Measurements from ENCODE around the gene TMEM156.

TMEM156 gene

DNA sequence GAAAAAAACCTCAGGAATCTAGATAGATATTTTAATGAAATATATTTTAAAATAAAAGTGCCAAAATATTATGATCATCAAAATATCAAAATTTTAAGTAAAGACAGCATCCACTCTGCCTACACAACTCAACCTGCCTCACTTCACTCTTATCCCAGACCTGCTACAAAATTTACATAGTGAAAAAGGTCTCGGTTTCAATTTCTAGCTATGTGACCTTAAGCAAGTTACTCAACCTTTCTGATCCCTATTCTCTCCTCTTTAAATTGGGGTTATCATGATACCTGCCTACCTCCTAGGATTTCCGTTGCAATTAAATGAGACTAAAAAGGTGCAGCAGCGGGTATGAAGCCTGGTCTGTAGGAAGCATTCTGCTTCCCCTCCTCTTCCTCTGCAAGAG, 91.7 kb downstream of the TMEM156 start:
- TF ChIP-seq CTCF (IDR thresholded peaks at IDR 0.05; ENCODE audit: low read depth, low read length, missing control alignments): no peak
- no peak overlapping the region for H3K4me3 ChIP-seq (ENCODE audit: low read depth, low read length)
- in situ Hi-C loops (cut with HindIII; ENCODE audit: low sequenced_read_pairs): no loop called here
- no peak for DNase-seq (ENCODE audit: low read depth)

DNA sequence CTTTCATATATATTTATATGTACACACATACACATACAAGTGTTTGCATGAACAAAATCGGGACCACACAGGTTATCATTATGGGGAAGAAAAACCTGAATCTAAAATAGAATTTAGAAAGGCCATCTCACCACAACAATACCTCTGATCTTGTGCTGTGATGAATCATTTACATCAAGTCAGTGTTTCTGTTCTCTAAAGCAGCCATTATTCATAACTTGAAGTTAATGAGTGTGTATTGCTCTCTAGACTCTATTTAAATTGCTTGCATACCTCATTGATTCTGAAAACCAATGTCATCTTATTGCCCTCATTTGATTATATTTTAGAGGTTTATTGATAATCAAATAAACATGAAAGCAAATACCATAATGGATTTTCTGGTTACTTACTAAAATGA, 93.0 kb downstream of the TMEM156 start:
- in situ Hi-C loops (cut with HindIII; ENCODE audit: low sequenced_read_pairs): no loop called here
- TF ChIP-seq CTCF (IDR thresholded peaks at IDR 0.05; ENCODE audit: low read depth, low read length, missing control alignments): no peak
- no peak for DNase-seq (ENCODE audit: low read depth)

GRCh38 chr4:38935391-38936073, 96.7 kb downstream of the TMEM156 start:
- no peak overlapping the region for H3K4me3 ChIP-seq (ENCODE audit: low read depth, low read length)
- no peak for DNase-seq (ENCODE audit: low read depth)
- TF ChIP-seq CTCF (IDR thresholded peaks at IDR 0.05; ENCODE audit: low read depth, low read length, missing control alignments): no peak
- in situ Hi-C loops (cut with HindIII; ENCODE audit: low sequenced_read_pairs): no loop called here

More for the DNA sequence above, 93.0 kb downstream of the TMEM156 start:
- no peak overlapping the region for H3K4me3 ChIP-seq (ENCODE audit: low read depth, low read length)

DNA sequence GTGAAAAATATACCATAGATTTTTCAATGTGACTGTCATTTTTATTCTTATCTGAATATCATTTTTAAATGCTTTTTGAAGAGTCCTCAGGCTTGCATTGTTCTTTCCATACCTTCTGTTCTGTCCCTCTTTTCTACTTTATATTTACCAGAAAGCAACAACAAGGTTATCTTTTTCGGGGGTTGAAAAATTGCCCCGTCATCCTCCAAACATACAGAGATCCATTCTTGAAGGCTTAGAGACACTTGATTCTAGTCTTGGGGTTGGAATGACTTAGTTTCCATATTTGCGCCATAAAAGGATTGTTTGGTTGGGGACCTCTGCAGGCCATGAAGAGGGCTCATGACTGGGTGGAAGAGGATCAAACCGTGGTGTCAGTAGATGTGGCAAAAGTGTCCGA, 101.1 kb downstream of the TMEM156 start:
- no peak overlapping the region for H3K4me3 ChIP-seq (ENCODE audit: low read depth, low read length)
- no peak for TF ChIP-seq CTCF (IDR thresholded peaks at IDR 0.05; ENCODE audit: low read depth, low read length, missing control alignments)
- in situ Hi-C loops (cut with HindIII; ENCODE audit: low sequenced_read_pairs): no loop called here
- DNase-seq (ENCODE audit: low read depth): no peak

- no peak overlapping the region for H3K4me3 ChIP-seq (ENCODE audit: low read depth, low read length)
- in situ Hi-C loops (cut with HindIII; ENCODE audit: low sequenced_read_pairs): no loop called here
- no peak for DNase-seq (ENCODE audit: low read depth)
- TF ChIP-seq CTCF (IDR thresholded peaks at IDR 0.05; ENCODE audit: low read depth, low read length, missing control alignments): no peak
These were observed 101.5 kb downstream of the TMEM156 start for GRCh38 chr4:38930707-38931106.

- no peak for TF ChIP-seq CTCF (IDR thresholded peaks at IDR 0.05; ENCODE audit: low read depth, low read length, missing control alignments)
- in situ Hi-C loops (cut with HindIII; ENCODE audit: low sequenced_read_pairs): no loop called here
- DNase-seq (ENCODE audit: low read depth): no peak
- H3K4me3 ChIP-seq (ENCODE audit: low read depth, low read length): no peak overlapping the region
These were observed 102.0 kb downstream of the TMEM156 start for GRCh38 chr4:38930204-38930603.

Data from astrocyte of the cerebellum (primary cell).